ENCODE data around the gene CFAP57.

The CFAP57 gene

GRCh38 chr1:43277116-43277876 is 105.2 kb downstream of the CFAP57 start:
- no peak for DNase-seq (ENCODE audit: low read depth)

DNA sequence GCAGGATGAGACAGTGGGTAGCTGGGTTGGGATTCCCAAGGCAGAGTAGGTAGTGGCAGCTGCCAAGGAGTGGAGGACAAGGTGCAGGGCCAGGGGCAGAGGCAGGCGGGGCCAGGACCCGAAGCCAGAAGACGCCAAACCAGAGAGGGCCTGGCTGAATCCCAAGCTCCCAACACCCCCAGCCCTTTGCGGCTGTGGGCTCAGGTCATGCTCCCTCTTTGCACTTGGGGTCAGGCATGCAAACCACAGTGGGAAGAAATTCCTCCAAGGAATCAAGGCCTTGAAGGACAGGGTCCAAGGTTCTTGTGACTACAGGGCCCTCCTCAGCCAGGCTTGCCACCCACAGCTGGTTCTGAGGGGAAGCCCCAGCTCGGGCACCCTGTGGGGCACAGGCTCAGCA is 107.0 kb downstream of the CFAP57 start:
- no peak for DNase-seq (ENCODE audit: low read depth)

DNA sequence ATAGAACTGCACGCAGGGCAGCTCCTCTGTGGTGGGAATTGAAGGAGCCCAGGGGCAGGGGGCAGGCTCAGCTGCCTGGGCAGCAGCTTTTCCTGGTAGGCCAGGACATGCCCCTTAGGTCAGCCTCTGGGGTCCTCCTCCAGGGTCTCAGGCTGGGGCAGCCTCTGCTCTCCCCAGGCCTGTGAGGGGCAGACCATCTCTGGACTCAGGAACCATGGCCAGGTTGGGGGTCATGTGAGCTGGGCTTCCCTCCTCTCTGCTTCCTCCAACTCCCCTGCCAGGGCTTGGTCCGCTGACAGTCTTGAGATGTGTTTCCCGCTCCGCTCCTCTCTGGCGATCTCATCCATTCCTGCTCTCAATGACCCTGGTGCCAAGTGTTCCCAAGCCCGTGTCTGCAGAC is 107.5 kb downstream of the CFAP57 start:
- no peak for DNase-seq (ENCODE audit: low read depth)

GRCh38 chr1:43280692-43281091 is 108.6 kb downstream of the CFAP57 start:
- DNase-seq (ENCODE audit: low read depth), result no peak

GRCh38 chr1:43282220-43283195 is 110.4 kb downstream of the CFAP57 start:
- no peak for DNase-seq (ENCODE audit: low read depth)

- DNase-seq (ENCODE audit: low read depth), result no peak
Measured at GRCh38 chr1:43284065-43284464, 111.9 kb downstream of the CFAP57 start.

GRCh38 chr1:43284546-43285110 is 112.5 kb downstream of the CFAP57 start:
- no peak for DNase-seq (ENCODE audit: low read depth)

DNA sequence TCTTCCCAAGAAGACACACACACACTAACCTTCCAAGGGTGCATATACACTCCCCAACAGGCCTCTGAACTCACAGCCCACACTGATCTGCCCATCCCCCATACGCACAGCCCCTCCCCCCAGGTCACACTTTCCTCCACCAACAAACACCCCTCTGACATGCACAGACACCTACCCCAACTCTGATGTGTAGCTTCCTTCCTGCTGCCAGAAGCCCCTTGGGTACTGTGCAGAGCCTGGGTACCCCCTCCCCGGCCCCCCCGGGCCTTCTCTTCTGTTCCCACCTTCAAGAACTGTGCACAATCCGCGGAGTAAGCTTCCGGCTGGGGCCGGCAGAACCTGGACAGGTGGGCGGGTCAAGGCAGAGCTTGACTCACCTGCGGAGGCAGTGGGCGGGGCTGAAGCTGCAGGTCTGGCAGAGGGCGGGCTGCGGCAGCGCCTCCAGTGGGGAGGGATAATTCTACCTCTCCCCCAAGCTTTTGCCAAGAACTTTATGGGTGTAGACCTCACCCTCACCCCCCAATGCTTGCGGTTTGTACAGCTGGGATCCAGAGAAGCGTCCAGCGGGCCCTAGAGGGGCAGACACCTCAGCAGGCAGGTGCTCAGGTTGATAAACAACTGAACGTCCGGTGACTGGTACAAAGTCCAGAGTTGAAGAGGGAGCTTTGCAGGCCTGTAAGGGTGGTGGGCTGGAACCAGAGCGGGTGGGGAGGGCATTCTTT is 113.3 kb downstream of the CFAP57 start, which contains the start of gene C1orf210:
C1orf210 (minus strand) TSS at position 313 of the 722 bp plus-strand sequence. CDS start 2,311 bp downstream, outside the sequence.
- no peak for DNase-seq (ENCODE audit: low read depth)

DNA sequence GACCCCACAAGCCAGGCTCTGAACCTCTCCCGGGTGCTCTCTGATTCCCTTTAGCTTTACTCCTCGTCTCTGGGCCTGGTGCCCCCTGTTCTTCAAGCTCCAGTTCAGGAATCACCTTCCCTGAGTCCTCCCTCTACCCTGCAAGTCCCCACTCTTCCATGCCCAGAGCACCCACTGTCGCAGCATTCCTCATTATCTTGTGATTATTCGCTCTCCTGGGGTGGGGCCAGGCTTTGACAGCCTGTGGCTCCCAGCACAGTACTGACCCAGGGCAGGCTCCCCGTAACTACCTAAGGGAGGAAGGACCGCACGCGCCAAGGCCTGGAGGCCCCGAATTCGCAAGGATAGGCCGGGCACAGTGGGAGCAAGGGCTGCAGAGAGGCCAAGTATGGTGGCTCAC is 114.0 kb downstream of the CFAP57 start:
- DNase-seq (ENCODE audit: low read depth), result no peak

DNA sequence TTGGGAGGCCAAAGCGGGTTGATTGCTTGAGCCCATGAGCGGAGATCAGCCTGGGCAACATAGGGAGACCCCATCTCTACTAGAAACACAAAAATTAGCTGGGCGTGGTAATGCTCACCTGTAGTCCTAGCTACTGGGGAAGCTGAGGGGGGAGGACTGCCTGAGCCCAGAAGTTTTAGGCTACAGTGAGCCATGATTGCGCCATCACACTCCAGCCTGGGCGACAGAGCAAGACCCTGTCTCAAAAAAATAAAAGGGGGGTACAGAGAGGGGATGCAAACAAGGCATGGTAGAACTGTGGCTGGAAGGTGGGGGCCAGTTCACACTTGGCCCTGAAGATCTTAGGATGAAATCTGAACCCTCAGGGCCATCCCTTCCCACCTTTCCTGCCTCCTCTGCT is 114.4 kb downstream of the CFAP57 start:
- DNase-seq (ENCODE audit: low read depth), result no peak

DNA sequence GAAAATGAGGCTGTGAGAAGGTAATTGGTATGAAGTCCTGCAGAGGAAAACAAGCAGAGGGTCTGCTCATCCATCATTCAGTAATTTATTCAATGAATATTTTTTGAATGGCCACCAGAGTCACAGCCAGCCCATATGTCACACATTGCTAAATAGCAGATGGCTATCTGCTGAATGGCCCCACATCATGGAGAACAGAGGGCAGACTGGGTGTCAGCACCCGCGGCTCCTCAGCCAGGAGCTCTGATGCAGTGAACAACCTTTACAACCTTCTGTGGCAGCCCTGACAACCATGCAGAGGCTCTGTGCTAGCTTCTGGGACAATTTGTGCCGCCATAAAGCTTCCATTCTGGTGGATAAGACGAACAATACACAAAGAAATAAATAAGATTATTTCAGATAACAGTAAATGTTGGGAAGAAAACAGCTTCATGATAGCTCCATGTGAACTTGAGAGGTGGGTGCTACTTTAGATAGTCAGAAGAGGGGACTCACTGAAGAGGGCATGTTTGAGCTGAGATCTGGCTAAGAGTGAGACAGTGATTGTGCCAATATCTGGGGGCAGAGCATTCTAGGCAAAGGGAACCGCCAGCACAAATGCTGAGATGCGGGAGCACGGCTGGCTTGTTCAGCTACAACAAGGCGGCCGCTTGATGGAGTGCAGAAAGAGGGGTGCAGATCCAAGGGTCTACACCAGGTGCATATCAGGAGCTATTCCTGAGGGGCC is 116.1 kb downstream of the CFAP57 start:
- no peak for DNase-seq (ENCODE audit: low read depth)

GRCh38 chr1:43288785-43289706 is 116.9 kb downstream of the CFAP57 start:
- no peak for DNase-seq (ENCODE audit: low read depth)

- no peak for DNase-seq (ENCODE audit: low read depth)
Measured at GRCh38 chr1:43292216-43292615, 120.1 kb downstream of the CFAP57 start.

DNA sequence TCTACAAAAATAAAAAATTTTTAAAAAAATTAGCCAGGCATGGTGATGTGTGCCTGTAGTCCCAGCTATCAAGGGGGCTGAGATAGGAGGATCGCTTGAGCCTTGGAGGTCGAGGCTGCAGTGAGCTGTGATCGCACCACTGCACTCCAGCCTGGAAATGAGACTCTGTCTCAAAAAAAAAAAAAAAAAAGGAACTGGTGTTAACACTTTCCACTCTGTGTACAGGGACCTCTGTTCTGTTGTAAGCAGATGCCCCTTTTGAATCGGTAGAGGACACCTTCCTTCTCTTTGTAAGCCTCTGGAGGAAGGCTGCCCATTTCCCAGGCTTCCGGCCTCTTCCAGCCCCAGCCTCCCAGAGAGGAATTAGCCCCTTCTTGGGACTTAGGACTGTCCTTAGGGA is 120.5 kb downstream of the CFAP57 start:
- DNase-seq (ENCODE audit: low read depth), result no peak

DNA sequence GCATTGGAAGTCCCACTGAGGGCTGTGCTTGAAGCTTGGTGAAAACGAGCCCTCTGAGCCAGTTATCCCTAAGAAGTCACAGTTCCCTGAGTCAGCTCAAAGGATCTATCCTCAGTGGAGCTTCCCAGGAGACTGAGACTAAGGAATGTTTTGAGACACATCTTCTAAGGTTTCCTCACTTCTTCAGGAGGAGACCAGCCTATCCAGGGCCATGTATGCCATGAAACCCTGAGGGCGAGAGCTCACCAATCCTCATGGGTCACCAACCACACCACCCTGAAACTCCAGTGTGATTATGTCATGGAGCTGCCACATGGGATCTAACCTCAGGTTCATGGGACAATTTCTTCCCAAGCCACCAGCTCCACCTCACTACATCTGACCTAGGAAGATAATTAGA is 121.0 kb downstream of the CFAP57 start:
- no peak for DNase-seq (ENCODE audit: low read depth)

DNA sequence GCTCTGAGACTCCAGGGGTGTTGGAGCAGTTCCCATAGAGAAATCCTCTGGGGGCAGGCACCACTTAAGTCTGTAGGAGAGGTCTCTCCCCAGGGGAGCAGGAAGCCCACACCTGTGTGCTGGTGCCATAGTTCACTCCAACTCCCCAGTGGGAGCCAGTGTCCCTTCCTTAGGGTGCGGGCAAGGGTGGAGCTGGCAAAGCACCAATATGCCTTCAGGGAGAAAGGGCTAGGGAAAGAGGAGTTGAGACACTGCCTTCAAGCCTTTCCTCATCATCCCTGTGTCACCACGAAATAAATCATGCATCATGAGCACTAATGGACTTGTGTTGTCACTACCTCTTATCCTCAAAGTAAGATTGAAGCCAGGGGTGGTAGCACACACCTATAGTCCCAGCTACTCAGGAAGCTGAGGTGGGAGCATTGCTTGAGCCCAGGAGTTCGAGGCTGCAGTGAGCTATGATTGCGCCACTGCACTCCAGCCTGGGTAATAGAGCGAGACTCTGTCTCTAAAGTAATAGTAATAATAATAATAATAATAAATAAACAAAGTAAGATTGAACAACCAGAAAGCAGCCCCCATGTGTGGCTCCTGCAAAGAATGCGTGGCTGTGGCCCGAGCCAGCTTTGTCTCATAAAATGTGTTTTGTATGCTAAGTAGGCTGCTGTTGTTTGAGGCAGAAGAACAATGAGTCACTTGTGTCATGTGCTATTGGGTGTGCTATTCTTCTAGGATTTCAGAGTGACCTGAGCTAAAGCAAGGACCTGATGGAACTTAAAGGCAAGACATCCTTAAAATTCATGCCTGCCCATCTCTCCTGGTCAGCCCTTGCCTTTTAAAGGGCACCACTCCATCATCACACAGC is 122.0 kb downstream of the CFAP57 start:
- DNase-seq (ENCODE audit: low read depth), result peak; percentile 23

- no peak for DNase-seq (ENCODE audit: low read depth)
Measured at GRCh38 chr1:43294761-43295160, 122.6 kb downstream of the CFAP57 start.

- no peak for DNase-seq (ENCODE audit: low read depth)
Measured at GRCh38 chr1:43296207-43296606, 124.1 kb downstream of the CFAP57 start.

DNA sequence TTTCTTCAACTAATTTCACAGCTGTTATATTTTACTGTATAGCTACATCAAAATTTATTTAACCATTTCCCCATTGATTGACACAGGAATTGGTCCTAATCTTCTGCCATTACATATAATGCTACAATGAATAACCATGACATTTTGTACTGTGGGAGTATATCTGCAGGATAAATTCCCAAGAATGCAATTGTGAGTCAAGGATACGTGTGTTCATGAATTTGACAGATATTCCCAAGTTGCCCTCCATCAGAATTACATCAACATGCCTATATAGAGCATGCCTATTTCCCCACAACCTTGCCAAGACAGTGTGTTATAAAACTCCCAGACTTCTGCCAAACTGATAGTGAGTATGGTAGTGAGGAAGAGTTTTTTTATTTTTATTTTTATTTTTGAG is 125.9 kb downstream of the CFAP57 start:
- no peak for DNase-seq (ENCODE audit: low read depth)
